Cerebellar nuclear complex (tissue), 1 donor: Measurements from ENCODE around the gene NTN3.

Source experiments
- DNase-seq, 2 experiments: peaks; one replicate each; lab custom pipeline; 2025; lab: John Stamatoyannopoulos, UW

The NTN3 gene

GRCh38 chr16:2497116-2497630 is 26.1 kb downstream of the NTN3 start:
- DNase-seq, result no peak

DNA sequence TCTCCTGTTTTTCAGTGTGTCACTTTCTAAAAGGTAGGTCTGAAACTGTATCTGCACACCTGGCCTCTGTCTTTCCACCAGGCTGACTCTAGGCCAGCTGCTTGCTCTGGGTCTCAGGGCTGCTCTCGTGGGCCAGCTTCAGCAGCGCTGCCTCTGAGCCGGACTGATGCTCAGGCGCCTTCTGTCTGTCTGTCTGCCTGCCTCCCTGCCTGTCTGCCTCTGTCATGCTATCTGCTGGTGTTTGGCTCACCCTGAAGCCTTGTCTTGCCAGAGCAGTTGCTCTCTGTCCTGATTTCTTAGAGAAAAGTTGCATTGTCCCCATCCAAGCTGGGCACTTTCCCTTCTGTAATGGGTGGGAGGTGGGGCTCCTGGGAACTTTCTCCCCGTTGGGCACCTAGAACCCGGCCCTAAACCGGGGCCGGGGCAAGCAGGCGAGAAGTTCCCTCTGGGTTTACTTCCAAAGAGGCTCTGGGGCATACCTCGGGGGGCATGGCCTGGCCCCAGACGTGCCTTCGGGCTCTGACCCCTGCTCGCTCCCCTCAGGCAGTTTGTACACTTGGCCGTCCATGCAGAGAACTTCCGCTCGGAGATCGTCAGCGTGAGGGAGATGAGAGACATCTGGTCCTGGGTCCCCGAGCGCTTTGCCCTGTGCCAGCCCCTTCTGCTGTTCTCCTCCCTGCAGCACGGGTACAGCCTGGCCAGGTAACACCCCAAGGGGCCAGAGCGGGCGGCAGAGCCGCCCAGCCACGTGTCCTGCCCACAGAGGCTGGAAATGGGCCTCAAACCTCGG is 26.8 kb downstream of the NTN3 start:
- DNase-seq, result no peak

- no peak for DNase-seq
Observed at GRCh38 chr16:2498531-2499253, 27.6 kb downstream of the NTN3 start.

DNA sequence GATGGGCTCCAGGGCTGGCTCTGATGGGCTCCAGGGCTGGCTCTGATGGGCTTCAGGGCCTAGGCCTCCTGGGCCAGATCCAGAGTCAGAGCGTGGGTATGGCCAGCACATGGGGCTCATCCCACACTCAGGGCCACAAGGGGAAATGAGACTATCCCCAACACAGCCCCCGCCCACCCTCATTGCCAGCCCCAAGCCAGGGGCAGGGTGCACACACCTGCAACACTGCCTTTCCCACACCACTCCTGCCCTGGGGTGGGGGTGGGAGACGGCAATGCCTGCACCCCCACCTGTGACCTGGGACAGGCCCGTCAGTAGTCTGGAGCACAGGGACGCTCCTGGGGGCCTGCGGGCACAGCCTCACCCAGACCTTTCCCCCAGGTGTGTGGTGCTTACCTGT is 28.4 kb downstream of the NTN3 start:
- DNase-seq, result no peak

GRCh38 chr16:2499890-2500429 is 28.9 kb downstream of the NTN3 start:
- DNase-seq, result no peak

GRCh38 chr16:2500430-2500917 is 29.4 kb downstream of the NTN3 start:
- no peak for DNase-seq

DNA sequence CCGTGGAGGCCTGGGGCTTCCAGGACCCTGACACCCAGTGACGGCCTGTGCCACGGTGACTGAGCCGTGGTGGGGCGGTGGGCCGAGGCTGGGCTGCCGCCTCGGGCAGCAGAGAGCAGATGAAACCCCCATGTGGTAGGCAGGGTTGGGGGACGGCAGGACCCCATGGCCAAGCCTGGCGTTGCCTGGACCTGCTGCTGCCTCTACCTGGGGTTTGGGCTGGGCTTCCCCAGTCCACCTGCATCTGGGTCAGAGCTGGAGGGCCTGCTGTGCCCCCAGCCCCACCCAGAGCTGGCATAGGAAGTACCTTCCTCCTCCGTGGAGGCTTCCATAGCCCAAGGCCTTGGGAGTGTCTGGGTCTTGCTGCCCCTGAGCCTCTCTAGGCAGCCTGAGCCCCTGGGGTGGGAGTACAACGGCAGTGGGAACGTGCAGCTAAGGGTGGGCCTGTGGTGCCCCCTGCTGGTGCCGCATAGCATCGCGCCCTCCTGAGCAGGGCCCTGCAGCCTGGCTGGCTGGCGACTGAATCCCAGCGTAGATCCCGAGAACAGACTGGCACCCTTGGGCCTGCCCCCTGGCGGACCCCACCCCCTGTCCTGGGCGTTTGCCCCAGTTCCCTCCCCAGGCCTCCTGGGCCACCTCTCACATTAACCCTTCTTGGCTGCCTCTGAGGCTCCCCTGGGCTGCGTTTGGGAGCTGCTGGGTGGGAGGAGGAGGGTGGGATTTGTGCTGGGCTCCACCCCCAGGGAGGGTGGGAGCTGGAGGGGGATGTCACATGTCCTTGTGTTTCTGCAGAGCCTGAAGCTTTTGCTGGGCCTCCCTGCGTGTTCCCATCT is 30.0 kb downstream of the NTN3 start:
- peak in 1 of 2 experiments; percentile 30 for DNase-seq

DNA sequence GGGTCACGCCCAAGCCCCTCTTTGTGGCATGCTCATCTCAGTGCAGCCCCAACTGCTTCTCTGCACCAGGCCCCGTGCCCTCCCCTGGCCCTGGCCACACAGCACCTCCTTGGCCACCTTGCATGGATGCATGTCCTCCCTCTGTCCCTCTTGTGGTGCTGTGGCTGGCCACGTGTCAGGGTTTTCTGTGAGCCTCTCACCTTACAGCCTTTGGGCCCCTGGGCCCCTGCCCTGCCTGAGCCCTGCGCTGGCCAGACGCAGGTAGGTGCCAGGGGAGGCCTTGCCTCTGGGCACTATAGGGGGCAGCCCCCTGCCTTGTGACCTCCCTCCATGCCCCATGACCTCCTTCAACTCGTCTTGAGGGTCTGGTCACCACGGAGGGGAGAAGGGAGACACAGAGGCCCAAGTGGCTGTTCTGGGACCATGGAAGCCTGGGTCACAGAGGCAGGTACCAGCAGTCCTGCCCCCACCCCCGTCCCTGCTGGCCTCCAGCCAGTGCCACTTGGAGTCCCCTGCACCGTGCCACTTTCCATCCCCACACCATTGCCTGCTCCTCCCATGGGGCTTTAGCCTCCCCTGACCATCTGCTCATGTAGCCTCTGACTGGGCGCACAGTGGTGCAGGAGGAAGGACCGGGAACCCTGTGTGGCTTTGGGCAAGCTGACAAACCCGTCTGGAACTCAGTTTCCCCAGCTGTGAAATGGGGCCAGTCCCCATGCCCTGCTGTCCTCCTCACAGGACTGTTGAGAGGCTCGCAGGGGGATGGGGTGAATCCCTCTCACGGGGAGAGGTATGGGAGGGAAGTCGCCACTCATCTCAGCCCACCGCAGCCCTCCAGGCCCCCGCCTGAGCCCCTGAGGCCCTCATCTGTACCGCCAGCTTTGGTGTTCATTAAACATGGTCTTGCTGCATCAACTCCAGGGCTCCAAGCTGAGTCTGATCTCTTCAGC is 31.1 kb downstream of the NTN3 start:
- no peak for DNase-seq

DNA sequence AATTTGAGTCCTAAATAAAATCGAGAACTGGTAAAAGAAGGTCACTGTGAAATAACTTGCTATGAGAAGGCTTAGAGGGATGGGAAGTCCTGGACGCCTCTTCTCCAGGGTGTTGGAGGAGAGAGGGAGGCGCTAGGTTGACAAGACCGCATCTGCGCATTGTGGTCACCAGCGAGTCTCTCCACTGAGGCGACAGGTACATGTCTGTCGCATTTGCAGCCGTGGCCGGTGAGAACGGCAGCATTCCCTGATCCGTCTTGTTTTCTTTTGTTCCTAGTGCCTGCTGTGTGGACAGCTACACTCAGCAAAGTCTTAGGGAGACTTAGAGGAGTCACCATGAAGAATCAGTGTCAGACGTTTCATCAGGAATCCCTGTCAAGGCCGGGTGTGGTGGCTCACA is 34.6 kb downstream of the NTN3 start:
- no peak for DNase-seq

- DNase-seq, result no peak
Observed at GRCh38 chr16:2507052-2507659, 36.1 kb downstream of the NTN3 start.

GRCh38 chr16:2507665-2508064 is 36.6 kb downstream of the NTN3 start:
- no peak for DNase-seq

GRCh38 chr16:2508722-2509400 is 37.8 kb downstream of the NTN3 start:
- DNase-seq, result no peak

GRCh38 chr16:2511128-2511800 is 40.2 kb downstream of the NTN3 start:
- peak in 1 of 2 experiments; percentile 21 for DNase-seq

DNA sequence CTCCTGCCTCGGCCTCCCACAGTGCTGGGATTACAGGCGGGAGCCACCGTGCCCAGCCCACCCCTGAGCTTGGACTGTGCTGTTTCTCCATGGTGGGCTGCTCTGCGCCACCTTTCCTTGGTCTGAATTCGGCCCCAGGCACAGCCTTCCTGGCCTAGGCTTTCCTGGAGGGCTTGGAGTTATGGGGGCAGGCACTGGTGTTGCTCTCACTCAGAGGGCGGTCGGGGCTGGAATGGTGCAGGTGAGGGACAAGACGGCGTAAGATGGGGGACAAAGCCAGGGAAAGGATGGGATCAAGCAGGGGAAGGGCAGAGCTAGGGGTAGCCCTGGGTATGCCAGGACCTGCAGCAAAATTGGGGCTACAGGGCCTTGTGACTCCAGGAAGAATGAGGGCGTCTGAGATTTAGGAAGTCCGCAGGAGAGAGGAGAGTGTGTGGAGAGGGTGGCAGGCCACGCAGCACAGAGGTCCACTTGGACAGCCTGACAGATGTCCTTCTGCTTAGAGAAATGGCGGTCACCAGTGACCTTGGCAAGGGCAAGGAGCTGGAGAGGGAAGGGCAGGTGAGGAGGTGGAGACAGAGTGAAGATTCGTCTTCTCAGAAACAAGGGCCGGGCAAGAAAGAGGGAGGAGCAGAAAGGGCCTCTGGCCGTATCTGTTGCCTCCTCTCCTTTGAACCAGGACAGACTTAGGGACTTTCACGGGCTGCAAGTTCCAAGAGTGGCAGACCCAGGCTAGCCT is 41.1 kb downstream of the NTN3 start:
- DNase-seq, result no peak

- DNase-seq, result no peak
Observed at GRCh38 chr16:2512735-2513404, 41.8 kb downstream of the NTN3 start.

- peak; percentile 35 to 67 for DNase-seq
Observed at GRCh38 chr16:2513405-2514332, 42.6 kb downstream of the NTN3 start, which contains the start of gene ATP6V0C. ATP6V0C (plus strand) TSS chr16:2513952; CDS start chr16:2514104, 152 bp downstream.
